K562 (cell line): ENCODE measurements around the gene NME7. TPM values are rescaled to one million over a fixed set of nuclear protein-coding genes. Genes with fewer than 3 reads are reported as not detected.

Experiments
- ATAC-seq: fragments of 200-7000 bp; cut with Tn5 transposase; 3 replicates; pipeline ENCODE4 v1.9.1; 2020; ENCODE audit warnings: moderate library complexity
- BruUV-seq: library from RNA; stranded (reverse); fragments of 400-500 nt; replicated peaks from 2 replicates; lab custom pipeline; 2021; lab: Mats Ljungman, UMichigan
- CTCF ChIA-PET: fragments of 300-600 bp; formaldehyde crosslinking; extraction: SDS; loops from one replicate; lab custom pipeline; 2021; ENCODE audit warnings: low intra/inter-chr PET ratio; lab: Yijun Ruan, JAX
- POLR2A ChIA-PET: fragments of 300-600, 350-650 bp; sonication (Branson Sonifier 250); formaldehyde crosslinking; extraction: SDS; loops from one replicate; lab custom pipeline; 2021; ENCODE audit warnings: antibody characterized with exemption, inconsistent platforms; lab: Yijun Ruan, JAX
- DNase-seq, 4 experiments: peaks; one replicate each; pipeline versions ENCODE4 v3.0.0 to v3.0.0-alpha.2; 2011 to 2018; ENCODE audit warnings: low spot score in 3 of 4, mixed read lengths in 3 of 4; ENCODE audit errors: extremely low read depth in 1 of 4
- FAIRE-seq: peaks from 2 replicates; lab custom pipeline; 2011; peaks lifted over from hg19 to GRCh38; lab: Jason Lieb, UNC
- H2AFZ ChIP-seq: 2 replicates; pipeline ENCODE4 v1.6.0; 2011; ENCODE audit warnings: low read depth, low read length, control low read depth, inconsistent platforms
- H3K27ac ChIP-seq: fragments of 200-600 bp; 3 replicates; pipeline ENCODE4 v1.8.0; 2011; ENCODE audit warnings: low read depth, mild to moderate bottlenecking, control low read depth, inconsistent platforms, low read length, moderate library complexity, mixed read lengths; ENCODE audit errors: extremely low read depth
- H3K27me3 ChIP-seq, 2 experiments: fragments of 300-600 bp in 1 of 2; 2 replicates in 1 of 2; 3 replicates in 1 of 2; pipeline versions ENCODE4 v1.6.0 to v1.8.0; 2011; ENCODE audit warnings: inconsistent platforms in 2 of 2, low read length in 2 of 2, mild to moderate bottlenecking in 1 of 2, mixed read lengths in 1 of 2, moderate library complexity in 1 of 2; ENCODE audit not compliant: control insufficient read depth in 2 of 2, insufficient read depth in 2 of 2
- H3K36me3 ChIP-seq: fragments of 300-600 bp; 3 replicates; pipeline ENCODE4 v1.8.0; 2011; ENCODE audit warnings: mild to moderate bottlenecking, low read length, inconsistent platforms; ENCODE audit not compliant: control insufficient read depth, insufficient read depth
- H3K4me1 ChIP-seq, 2 experiments: fragments of 200-600 bp in 1 of 2; replicated peaks in 1 of 2; 2 replicates in 1 of 2; 3 replicates in 1 of 2; pipeline versions ENCODE4 v1.5.1 to v1.8.0; 2011; ENCODE audit warnings: inconsistent platforms in 2 of 2, low read length in 2 of 2, mild to moderate bottlenecking in 1 of 2, mixed read lengths in 1 of 2, moderate library complexity in 1 of 2; ENCODE audit not compliant: control insufficient read depth in 2 of 2, insufficient read depth in 2 of 2
- H3K4me2 ChIP-seq: 2 replicates; pipeline ENCODE4 v1.6.1; 2011; ENCODE audit warnings: low read length, control low read depth, inconsistent platforms, mixed read lengths; ENCODE audit not compliant: insufficient read depth
- H3K4me3 ChIP-seq: fragments of 200-600 bp; sonication (generic), shearing (Covaris generic); 2 replicates; pipeline ENCODE4 v1.5.1; 2016; ENCODE audit warnings: control low read depth, inconsistent platforms
- H3K79me2 ChIP-seq: fragments of 200-600 bp; 3 replicates; pipeline ENCODE4 v1.8.0; 2011; ENCODE audit warnings: low read length, inconsistent platforms; ENCODE audit not compliant: control insufficient read depth, insufficient read depth
- H3K9ac ChIP-seq, 2 experiments: 2 replicates each; pipeline versions ENCODE4 v1.6.0 to v1.6.1; 2011; ENCODE audit warnings: low read depth in 2 of 2, low read length in 2 of 2, control low read depth in 1 of 2, inconsistent platforms in 1 of 2, mild to moderate bottlenecking in 1 of 2, mixed read lengths in 1 of 2; ENCODE audit not compliant: insufficient read depth in 1 of 2
- H3K9me1 ChIP-seq: one replicate; pipeline ENCODE4 v1.6.0; 2011; ENCODE audit warnings: inconsistent platforms, mild to moderate bottlenecking, low read length, moderate library complexity; ENCODE audit not compliant: control insufficient read depth, insufficient read depth
- H3K9me3 ChIP-seq: replicated peaks from 2 replicates; pipeline ENCODE4 v1.5.1; 2011; ENCODE audit warnings: low read depth, low read length, inconsistent platforms; ENCODE audit not compliant: control insufficient read depth, insufficient read depth
- H4K20me1 ChIP-seq: replicated peaks from 2 replicates; pipeline ENCODE4 v1.6.1; 2011; ENCODE audit warnings: low read length, inconsistent platforms, mixed read lengths; ENCODE audit not compliant: control insufficient read depth, insufficient read depth
- GABPB1 ChIP-seq: sonication (generic); formaldehyde crosslinking; IDR thresholded peaks from 2 replicates; pipeline ENCODE4 v1.8.0; 2022; ENCODE audit warnings: mild to moderate bottlenecking, missing genetic modification reagents
- LARP7 ChIP-seq: fragments of 450-650 bp; IDR thresholded peaks from 2 replicates; pipeline ENCODE4 v1.6.1; 2016
- MTA2 ChIP-seq: fragments of 450-650 bp; IDR thresholded peaks from 2 replicates; pipeline ENCODE4 v1.6.1; 2016; ENCODE audit warnings: low read depth
- SMARCE1 ChIP-seq: fragments of 450-650 bp; IDR thresholded peaks from 2 replicates; pipeline ENCODE4 v1.7.1; 2016; ENCODE audit warnings: mild to moderate bottlenecking
- SREBF2 ChIP-seq: sonication (generic); formaldehyde crosslinking; IDR thresholded peaks from 2 replicates; pipeline ENCODE4 v1.4.0; 2020; ENCODE audit warnings: mild to moderate bottlenecking, missing genetic modification reagents
- TBL1XR1 ChIP-seq, 2 experiments: IDR thresholded peaks; 2 replicates each; pipeline ENCODE4 v1.6.1; 2012; ENCODE audit warnings: improper control_type of control experiment in 2 of 2, low read length in 2 of 2, mild to moderate bottlenecking in 1 of 2
- ZBED1 ChIP-seq: IDR thresholded peaks from 2 replicates; pipeline ENCODE4 v1.6.1; 2014
- ZNF3 ChIP-seq: fragments of 250-450 bp; sonication (Bioruptor Pico); IDR thresholded peaks from 2 replicates; pipeline ENCODE4 v1.5.0; 2021; ENCODE audit warnings: mild to moderate bottlenecking, moderate library complexity
- ZNF583 ChIP-seq: fragments of 250-450 bp; sonication (Bioruptor Pico); IDR thresholded peaks from 2 replicates; pipeline ENCODE4 v1.4.0; 2020
- ZNF609 ChIP-seq: sonication (generic); formaldehyde crosslinking; IDR thresholded peaks from 2 replicates; pipeline ENCODE4 v1.8.1; 2023; ENCODE audit warnings: missing genetic modification reagents, mild to moderate bottlenecking, borderline replicate concordance
- ZNF668 ChIP-seq: fragments of 250-450 bp; sonication (Bioruptor Pico); IDR thresholded peaks from 2 replicates; pipeline ENCODE4 v1.8.0; 2022; ENCODE audit warnings: mild to moderate bottlenecking, inconsistent platforms
- ZZZ3 ChIP-seq: fragments of 450-650 bp; IDR thresholded peaks from 2 replicates; pipeline ENCODE4 v1.6.1; 2016; ENCODE audit warnings: antibody characterized with exemption, mild to moderate bottlenecking, moderate library complexity
- WGBS: fragments of 100-300 bp; shearing (Covaris generic); methylation state at CpG from one replicate; pipeline ENCODE4 v1.1.6; 2016; ENCODE audit warnings: low coverage, mixed read lengths; ENCODE audit not compliant: insufficient coverage; ENCODE audit errors: missing lambda C conversion rate; 5-methylcytosine and 5-hydroxymethylcytosine counted together
- in situ Hi-C: fragments of 300-500 bp; cut with MboI; formaldehyde crosslinking; loops from 4 replicates; pipeline ENCODE4 v1.15.0; 2018; ENCODE audit warnings: inconsistent platforms, mixed read lengths
- intact Hi-C: fragments of 100-400 bp; cut with micrococcal nuclease; formaldehyde crosslinking; loops from 2 replicates; pipeline ENCODE4 v1.14.2; 2022
- polyA plus RNA-seq, 8 experiments: library from polyadenylated mRNA; depleted of rRNA in 4 of 8; stranded (reverse) in 5 of 8; unstranded in 3 of 8; fragments of >200 nt; fragmentation: Nextera tagmentation in 2 of 8; fragmentation: Illumina TruSeq in 1 of 8; extraction: Ambion mirVana in 2 of 8; extraction: Trizol in 1 of 8; gene quantifications; 2 replicates each; pipeline versions ENCODE4 v1.2.1 to v1.2.3, GENCODE V29; 2011 to 2014; ENCODE audit warnings: inconsistent platforms in 1 of 8, missing spikeins in 1 of 8
- total RNA-seq, 7 experiments: library from RNA; depleted of rRNA in 6 of 7; stranded (reverse); fragments of >200 nt in 6 of 7; fragmentation: Illumina TruSeq in 2 of 7; extraction: Trizol in 2 of 7; gene quantifications; 2 replicates each; pipeline versions ENCODE4 v1.2.1 to v1.2.3, GENCODE V29; 2011 to 2021; ENCODE audit warnings: low replicate concordance in 1 of 7

NME7 gene
- total and polyA plus RNA-seq, 9 of the 15 experiments (the other 6 are each of a cell fraction or from before 2014, with no cell fraction given): 7.9 to 43.2 (median 23.9) TPM

GRCh38 chr1:169261884-169262283 is 105.7 kb downstream of the NME7 start:
- WGBS: 16% methylated on average over 2 of the region's 2 CpGs
- in situ Hi-C loops: no loop called here
- FAIRE-seq (no peak), DNase-seq (no peak), ATAC-seq (no peak)
- no TSS peak for BruUV-seq
- Histone ChIP-seq H3K4me3 (no peak overlapping the region), H3K79me2 (no peaks in the 10 kb centered on the region), H3K4me1 (no peaks in the 10 kb centered on the region), H3K9ac (no peak overlapping the region), H3K27me3 (no peaks in the 10 kb centered on the region), H4K20me1 (no peaks in the 10 kb centered on the region)
- no peak for TF ChIP-seq GABPB1 (CRISPR knock-in tag)
- no peak for TF ChIP-seq ZZZ3
- no peak for TF ChIP-seq MTA2
- TF ChIP-seq ZNF609: no peak
- TF ChIP-seq SREBF2 (CRISPR knock-in tag): no peak
- no peak for TF ChIP-seq TBL1XR1 (IDR thresholded peaks at IDR 0.05; ENCODE audit: low read length in 2 of 2)
- no peak for TF ChIP-seq ZBED1
- TF ChIP-seq SMARCE1: no peak
- no peak for TF ChIP-seq ZNF668 (CRISPR knock-in tag)
- TF ChIP-seq ZNF3 (CRISPR knock-in tag): no peak
- no peak for TF ChIP-seq LARP7
- no peak for TF ChIP-seq ZNF583 (CRISPR knock-in tag)
- TF ChIP-seq, all 486 proteins: peak for 0
- Histone ChIP-seq H3K9me1 (no peaks in the 10 kb centered on the region), H3K36me3 (no peaks in the 10 kb centered on the region), H3K4me2 (no peak overlapping the region), H3K9me3 (no peaks in the 10 kb centered on the region), H3K27ac (no peak overlapping the region), H2AFZ (no peak overlapping the region)
- ChIA-PET POLR2A (no interaction called here), CTCF (no interaction called here)
- intact Hi-C loops: no loop called here
